ENCODE results near the gene NDUFV1. TPM values are rescaled to one million over a fixed set of nuclear protein-coding genes. Genes with fewer than 3 reads are reported as not detected.

The NDUFV1 gene
- total RNA-seq, 4 donors from 2014 or later, result 75.6 to 207 (median 142) TPM

- H3K9me3 ChIP-seq, result no peaks in the 10 kb centered on the region
- H3K27ac ChIP-seq, result no peak overlapping the region
- H3K4me3 ChIP-seq, result no peak overlapping the region
- H3K36me3 ChIP-seq, result no peaks in the 10 kb centered on the region
- H3K27me3 ChIP-seq, result no peaks in the 10 kb centered on the region
- no peak for DNase-seq
- intact Hi-C loops (cut with DNase I; ENCODE audit: low total_unique reads), result no loop called here
- H3K4me1 ChIP-seq, result peaks cover 0 to 5% of the 10 kb centered on the region in 2 donors
- no peak for TF ChIP-seq CTCF (IDR thresholded peaks at IDR 0.05)
- TF ChIP-seq POLR2A (IDR thresholded peaks at IDR 0.05), result no peak
These were observed 20.2 kb downstream of the NDUFV1 start for GRCh38 chr11:67626970-67627369.

- DNase-seq, result no peak
- H3K4me1 ChIP-seq, result peaks cover 0 to 5% of the 10 kb centered on the region in 2 donors
- TF ChIP-seq POLR2A (IDR thresholded peaks at IDR 0.05) (no peak), CTCF (IDR thresholded peaks at IDR 0.05) (no peak)
- H3K9me3 ChIP-seq, result no peaks in the 10 kb centered on the region
- intact Hi-C loops (cut with DNase I; ENCODE audit: low total_unique reads), result no loop called here
- H3K36me3 ChIP-seq, result no peaks in the 10 kb centered on the region
- no peaks in the 10 kb centered on the region for H3K27me3 ChIP-seq
- H3K27ac ChIP-seq, result no peak overlapping the region
- H3K4me3 ChIP-seq, result no peak overlapping the region
These were observed 20.7 kb downstream of the NDUFV1 start for GRCh38 chr11:67627441-67627811.

GRCh38 chr11:67627812-67628624 is 21.3 kb downstream of the NDUFV1 start:
- Histone ChIP-seq H3K27me3 (no peaks in the 10 kb centered on the region), H3K4me1 (peaks cover 0 to 5% of the 10 kb centered on the region in 2 donors), H3K36me3 (no peaks in the 10 kb centered on the region), H3K9me3 (no peaks in the 10 kb centered on the region), H3K4me3 (no peak overlapping the region), H3K27ac (no peak overlapping the region)
- TF ChIP-seq CTCF (IDR thresholded peaks at IDR 0.05) (no peak), POLR2A (IDR thresholded peaks at IDR 0.05) (no peak)
- intact Hi-C loops (cut with DNase I; ENCODE audit: low total_unique reads), result no loop called here
- peak in 1 of 2 donors; percentile 16 for DNase-seq

GRCh38 chr11:67628710-67629385 is 22.1 kb downstream of the NDUFV1 start:
- intact Hi-C loops (cut with DNase I; ENCODE audit: low total_unique reads), result no loop called here

More at GRCh38 chr11:67628710-67629385, 22.1 kb downstream of the NDUFV1 start:
- peak overlapping the region; percentile 90 to 99 for H3K27ac ChIP-seq
- DNase-seq, result no peak
- H3K27me3 ChIP-seq, result no peaks in the 10 kb centered on the region
- no peaks in the 10 kb centered on the region for H3K36me3 ChIP-seq
- peak overlapping the region; percentile 48 to 70 for H3K4me3 ChIP-seq
- TF ChIP-seq POLR2A (IDR thresholded peaks at IDR 0.05), result no peak
- TF ChIP-seq CTCF (IDR thresholded peaks at IDR 0.05), result no peak
- H3K9me3 ChIP-seq, result no peaks in the 10 kb centered on the region
- peaks cover 0 to 5% of the 10 kb centered on the region in 2 donors for H3K4me1 ChIP-seq
